CD4-positive, alpha-beta T cell (primary cell): ENCODE results near the gene FLII. TPM values are rescaled to one million over a fixed set of nuclear protein-coding genes. Genes with fewer than 3 reads are reported as not detected.

ENCODE experiments used
- ATAC-seq: fragments of 200-7000 bp; cut with Tn5 transposase; one replicate; pipeline ENCODE4 v1.10.0; 2022; ENCODE audit warnings: mild to moderate bottlenecking; ENCODE audit not compliant: poor library complexity
- CTCF ChIA-PET: fragments of 350-600 bp; sonication (Branson Sonifier 250); formaldehyde crosslinking; loops from one replicate; lab custom pipeline; 2021; ENCODE audit warnings: antibody characterized with exemption, inconsistent platforms; lab: Charles Lee
- POLR2A ChIA-PET: fragments of 350-600 bp; sonication (Branson Sonifier 250); formaldehyde crosslinking; loops from one replicate; lab custom pipeline; 2021; ENCODE audit warnings: antibody characterized with exemption, inconsistent platforms; lab: Charles Lee
- DNase-seq, 14 experiments: peaks; one replicate each; pipeline ENCODE4 v3.0.0-alpha.2; 2013 to 2020; ENCODE audit warnings: mixed read lengths in 2 of 14
- H3K27ac ChIP-seq, 2 donors: one replicate each; pipeline versions ENCODE4 v1.5.1 to v1.7.0; 2013; ENCODE audit warnings: low read length in 2 of 2, low read depth in 1 of 2, mild to moderate bottlenecking in 1 of 2
- H3K27me3 ChIP-seq, 2 experiments: 1 replicate in 1 of 2; 2 replicates in 1 of 2; pipeline versions ENCODE4 v1.6.1 to v1.7.0; 2013; ENCODE audit warnings: low read length in 2 of 2, control low read depth in 1 of 2, mild to moderate bottlenecking in 1 of 2, moderate library complexity in 1 of 2; ENCODE audit not compliant: insufficient read depth in 2 of 2, control insufficient read depth in 1 of 2
- H3K36me3 ChIP-seq: one replicate; pipeline ENCODE4 v1.6.1; 2013; ENCODE audit warnings: low read length, control low read depth; ENCODE audit not compliant: insufficient read depth
- H3K4me1 ChIP-seq: one replicate; pipeline ENCODE4 v1.6.1; 2013; ENCODE audit warnings: low read length, control low read depth; ENCODE audit not compliant: insufficient read depth
- H3K4me3 ChIP-seq: one replicate; pipeline ENCODE4 v1.5.1; 2013; ENCODE audit warnings: mild to moderate bottlenecking, low read length, moderate library complexity
- H3K9me3 ChIP-seq, 2 experiments: 1 replicate in 1 of 2; 2 replicates in 1 of 2; pipeline versions ENCODE4 v1.6.1 to v1.7.0; 2013; ENCODE audit warnings: low read length in 2 of 2, mild to moderate bottlenecking in 2 of 2, control low read depth in 1 of 2, moderate library complexity in 1 of 2; ENCODE audit not compliant: control insufficient read depth in 1 of 2, insufficient read depth in 1 of 2
- H3K27ac Mint-ChIP-seq: one replicate; pipeline ENCODE4 v1.8.0; 2020; ENCODE audit warnings: mixed read lengths
- H3K27me3 Mint-ChIP-seq: one replicate; pipeline ENCODE4 v1.8.0; 2021; ENCODE audit warnings: mixed read lengths
- H3K36me3 Mint-ChIP-seq: one replicate; pipeline ENCODE4 v1.8.0; 2021; ENCODE audit warnings: low read depth, mixed read lengths
- H3K4me1 Mint-ChIP-seq: one replicate; pipeline ENCODE4 v1.8.0; 2021; ENCODE audit warnings: low read depth, mixed read lengths
- H3K4me3 Mint-ChIP-seq: one replicate; pipeline ENCODE4 v1.8.0; 2020; ENCODE audit warnings: mild to moderate bottlenecking, mixed read lengths
- H3K9me3 Mint-ChIP-seq: one replicate; pipeline ENCODE4 v1.8.0; 2020; ENCODE audit warnings: mixed read lengths
- intact Hi-C, 2 experiments: fragments of 100-400 bp; cut with DNase I in 1 of 2; cut with micrococcal nuclease in 1 of 2; formaldehyde crosslinking; loops; one replicate each; pipeline versions ENCODE4 v1.15.1 to v1.9.0; 2023 to 2025; cut with DNase I, micrococcal nuclease
- total RNA-seq, 174 experiments: library from RNA in 2 of 174; stranded (reverse) in 2 of 174; gene quantifications; one replicate each; pipeline ENCODE4 v1.2.3 and lab custom pipeline; 2021 to 2026
- TF ChIP-seq, protein P1 (sequence below): fragments of 200-600 bp; IDR thresholded peaks from one replicate; pipeline ENCODE4 v1.8.0; 2022; ENCODE audit warnings: antibody characterized with exemption, mild to moderate bottlenecking

Gene FLII
- total RNA-seq, 2 experiments from 2014 or later, result 179 to 190 TPM

DNA sequence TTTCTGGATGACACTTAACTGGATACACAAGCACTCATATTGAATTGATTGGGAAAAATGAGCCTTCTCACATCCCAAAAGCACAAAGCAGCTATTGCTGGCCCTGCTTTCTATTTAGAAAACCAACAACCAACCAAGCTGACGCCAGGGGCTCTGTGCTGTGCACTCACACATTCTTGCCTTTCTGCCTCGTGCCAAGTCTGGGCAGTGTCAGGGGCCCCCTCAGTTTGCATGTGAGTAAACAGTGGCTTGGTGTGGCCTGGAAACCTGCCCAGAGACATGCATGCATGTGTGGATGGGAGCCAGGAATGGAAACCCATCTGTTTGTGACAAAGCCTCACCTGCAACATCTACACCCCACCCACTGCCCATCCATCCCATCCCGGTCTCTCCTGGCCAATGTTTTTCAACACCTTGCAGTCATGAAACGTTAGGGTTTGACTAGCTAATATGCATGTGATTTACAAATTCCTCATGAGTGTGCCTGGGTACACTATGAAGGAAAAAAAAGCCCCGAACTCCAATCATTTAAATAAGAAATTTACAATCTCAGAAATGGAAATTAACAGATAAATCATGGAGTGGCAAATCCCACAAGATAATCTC is 22.3 kb upstream of the FLII start:
- no peak overlapping the region for H3K27ac Mint-ChIP-seq
- no peaks in the 10 kb centered on the region for H3K4me1 Mint-ChIP-seq
- DNase-seq (no peak), ATAC-seq (no peak)
- Histone ChIP-seq H3K27me3 (no peaks in the 10 kb centered on the region), H3K9me3 (no peaks in the 10 kb centered on the region), H3K36me3 (peaks cover 81% of the 10 kb centered on the region), H3K27ac (no peak overlapping the region), H3K4me3 (no peak overlapping the region), H3K4me1 (no peaks in the 10 kb centered on the region)
- no peaks in the 10 kb centered on the region for H3K27me3 Mint-ChIP-seq
- no peaks in the 10 kb centered on the region for H3K9me3 Mint-ChIP-seq
- intact Hi-C loops, result no loop called here
- H3K4me3 Mint-ChIP-seq, result no peak overlapping the region
- H3K36me3 Mint-ChIP-seq, result peaks cover 83% of the 10 kb centered on the region
- TF ChIP-seq, protein P1, sequence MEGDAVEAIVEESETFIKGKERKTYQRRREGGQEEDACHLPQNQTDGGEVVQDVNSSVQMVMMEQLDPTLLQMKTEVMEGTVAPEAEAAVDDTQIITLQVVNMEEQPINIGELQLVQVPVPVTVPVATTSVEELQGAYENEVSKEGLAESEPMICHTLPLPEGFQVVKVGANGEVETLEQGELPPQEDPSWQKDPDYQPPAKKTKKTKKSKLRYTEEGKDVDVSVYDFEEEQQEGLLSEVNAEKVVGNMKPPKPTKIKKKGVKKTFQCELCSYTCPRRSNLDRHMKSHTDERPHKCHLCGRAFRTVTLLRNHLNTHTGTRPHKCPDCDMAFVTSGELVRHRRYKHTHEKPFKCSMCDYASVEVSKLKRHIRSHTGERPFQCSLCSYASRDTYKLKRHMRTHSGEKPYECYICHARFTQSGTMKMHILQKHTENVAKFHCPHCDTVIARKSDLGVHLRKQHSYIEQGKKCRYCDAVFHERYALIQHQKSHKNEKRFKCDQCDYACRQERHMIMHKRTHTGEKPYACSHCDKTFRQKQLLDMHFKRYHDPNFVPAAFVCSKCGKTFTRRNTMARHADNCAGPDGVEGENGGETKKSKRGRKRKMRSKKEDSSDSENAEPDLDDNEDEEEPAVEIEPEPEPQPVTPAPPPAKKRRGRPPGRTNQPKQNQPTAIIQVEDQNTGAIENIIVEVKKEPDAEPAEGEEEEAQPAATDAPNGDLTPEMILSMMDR, result no peak
- CTCF ChIA-PET, result no interaction called here
- POLR2A ChIA-PET, result no interaction called here

DNA sequence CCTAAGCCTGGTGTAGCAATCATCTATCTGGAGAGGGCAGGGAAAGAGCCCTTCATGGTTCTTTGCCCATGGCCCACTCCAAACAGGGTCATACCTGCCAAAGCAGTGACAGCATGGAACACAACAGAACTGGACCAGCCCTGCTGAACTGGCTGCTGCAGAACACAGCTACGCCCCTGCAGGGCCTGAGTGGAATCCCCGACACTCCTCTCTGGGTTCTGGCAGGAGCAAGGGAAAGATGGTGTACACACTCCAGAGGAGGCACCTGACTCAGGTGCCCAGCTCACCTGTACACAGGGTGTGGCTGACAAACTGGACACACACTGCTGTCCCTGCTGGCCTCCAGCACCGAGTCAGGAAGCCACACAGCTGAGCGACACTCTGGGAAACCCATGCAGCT is 21.7 kb upstream of the FLII start:
- intact Hi-C loops, result no loop called here
- POLR2A ChIA-PET, result no interaction called here

DNA sequence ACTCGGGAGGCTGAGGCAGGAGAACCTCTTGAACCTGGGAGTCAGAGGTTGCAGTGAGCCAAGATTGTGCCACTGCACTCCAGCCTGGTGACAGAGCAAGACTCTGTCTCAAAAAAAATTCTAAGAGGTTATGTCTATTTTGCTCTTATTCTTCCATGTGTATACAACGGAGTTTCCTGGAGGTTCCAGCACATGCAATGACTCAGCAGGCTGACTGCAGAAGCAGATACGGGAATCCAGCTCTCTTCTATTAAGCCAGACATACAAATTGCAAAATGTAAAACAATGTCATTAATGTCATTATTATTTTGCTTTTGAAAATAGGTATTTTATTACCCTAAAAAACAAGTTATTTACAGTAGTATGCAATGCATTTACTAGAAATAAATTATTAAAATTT is 20.3 kb upstream of the FLII start:
- intact Hi-C loops, result no loop called here
- Histone ChIP-seq H3K27ac (no peak overlapping the region), H3K36me3 (peaks cover 77% of the 10 kb centered on the region), H3K4me3 (no peak overlapping the region), H3K27me3 (no peaks in the 10 kb centered on the region), H3K4me1 (no peaks in the 10 kb centered on the region), H3K9me3 (no peaks in the 10 kb centered on the region)
- no peak for DNase-seq
- no peak overlapping the region for H3K27ac Mint-ChIP-seq
- H3K4me1 Mint-ChIP-seq, result no peaks in the 10 kb centered on the region
- H3K9me3 Mint-ChIP-seq, result no peaks in the 10 kb centered on the region
- ChIA-PET CTCF (no interaction called here), POLR2A (no interaction called here)
- no peak for ATAC-seq
- TF ChIP-seq, protein P1, result no peak
- no peak overlapping the region for H3K4me3 Mint-ChIP-seq
- no peaks in the 10 kb centered on the region for H3K27me3 Mint-ChIP-seq
- peaks cover 65% of the 10 kb centered on the region for H3K36me3 Mint-ChIP-seq

More for the DNA sequence above, 21.7 kb upstream of the FLII start:
- ATAC-seq (no peak), DNase-seq (no peak)
- TF ChIP-seq, protein P1, result no peak
- Histone ChIP-seq H3K4me1 (no peaks in the 10 kb centered on the region), H3K36me3 (peaks cover 78% of the 10 kb centered on the region), H3K27me3 (no peaks in the 10 kb centered on the region), H3K9me3 (no peaks in the 10 kb centered on the region), H3K4me3 (no peak overlapping the region), H3K27ac (no peak overlapping the region)
- Mint-ChIP-seq H3K27ac (no peak overlapping the region), H3K27me3 (no peaks in the 10 kb centered on the region), H3K4me3 (no peak overlapping the region), H3K9me3 (no peaks in the 10 kb centered on the region), H3K4me1 (no peaks in the 10 kb centered on the region), H3K36me3 (peaks cover 77% of the 10 kb centered on the region)
- CTCF ChIA-PET, result no interaction called here
